HG03097 (cell line): ENCODE results near the gene SCD5.
"Not testable (repeated sequence)": the region's sequence is repeated elsewhere in the genome, so short reads cannot be mapped to it uniquely, and the experiment has no call there.

Experiments
- ATAC-seq: cut with Tn5 transposase; IDR thresholded peaks from one replicate; pipeline ENCODE4 v1.9.1; 2021; ENCODE audit not compliant: unreplicated experiment, low FRiP score

The SCD5 gene

GRCh38 chr4:82798168-82799005, at the start of gene SCD5:
TSS of gene SCD5 (minus strand) at chr4:82798796. CDS start at chr4:82798537, 259 bp downstream.
- ATAC-seq, result peak; percentile 73

GRCh38 chr4:82842593-82842992, 44.0 kb upstream of the SCD5 start:
- ATAC-seq, result no peak

GRCh38 chr4:82839624-82840023, 41.0 kb upstream of the SCD5 start:
- ATAC-seq, result no peak

GRCh38 chr4:82833696-82834313, 35.2 kb upstream of the SCD5 start:
- ATAC-seq, result no peak

- not testable (repeated sequence) for ATAC-seq
Measured at GRCh38 chr4:82833060-82833459, 34.5 kb upstream of the SCD5 start.

- no peak for ATAC-seq
Measured at GRCh38 chr4:82825425-82825824, 26.8 kb upstream of the SCD5 start.

GRCh38 chr4:82823062-82823461, 24.5 kb upstream of the SCD5 start:
- no peak for ATAC-seq

GRCh38 chr4:82820689-82821088, 22.1 kb upstream of the SCD5 start:
- ATAC-seq, result no peak

GRCh38 chr4:82818664-82819662, 20.4 kb upstream of the SCD5 start:
- peak; percentile 76 for ATAC-seq

GRCh38 chr4:82816874-82817273, 18.3 kb upstream of the SCD5 start:
- ATAC-seq, result not testable (repeated sequence)

GRCh38 chr4:82814034-82814433, 15.4 kb upstream of the SCD5 start:
- ATAC-seq, result no peak

GRCh38 chr4:82811838-82812341, 13.3 kb upstream of the SCD5 start:
- ATAC-seq, result no peak

- no peak for ATAC-seq
Measured at GRCh38 chr4:82811392-82811791, 12.8 kb upstream of the SCD5 start.

GRCh38 chr4:82810176-82810575, 11.6 kb upstream of the SCD5 start:
- no peak for ATAC-seq

- no peak for ATAC-seq
Measured at GRCh38 chr4:82809619-82810018, 11.0 kb upstream of the SCD5 start.

GRCh38 chr4:82803746-82804145, 5.2 kb upstream of the SCD5 start:
- ATAC-seq, result no peak

GRCh38 chr4:82802911-82803310, 4.3 kb upstream of the SCD5 start:
- ATAC-seq, result no peak

GRCh38 chr4:82801910-82802521, 3.4 kb upstream of the SCD5 start:
- no peak for ATAC-seq

GRCh38 chr4:82799006-82799881, 648 bp upstream of the SCD5 start:
- ATAC-seq, result no peak
